Gastrocnemius medialis (tissue), 4 donors: ENCODE data around the gene ZYX.

ENCODE experiments used
- CTCF ChIP-seq, 5 experiments: fragments of 450-650 bp in 3 of 5; fragments of 200-600 bp in 2 of 5; sonication (generic) in 2 of 5; IDR thresholded peaks in 4 of 5; conservative IDR thresholded peaks in 1 of 5; 1 replicate in 4 of 5; 2 replicates in 1 of 5; pipeline ENCODE4 v1.5.1; 2016 to 2019; ENCODE audit warnings: antibody characterized with exemption in 5 of 5, mild to moderate bottlenecking in 3 of 5, moderate library complexity in 3 of 5
- POLR2A ChIP-seq, 2 donors: fragments of 450-650 bp; IDR thresholded peaks; one replicate each; pipeline ENCODE4 v1.6.1; 2017; ENCODE audit warnings: antibody characterized with exemption in 2 of 2, mild to moderate bottlenecking in 2 of 2, moderate library complexity in 2 of 2

DNA sequence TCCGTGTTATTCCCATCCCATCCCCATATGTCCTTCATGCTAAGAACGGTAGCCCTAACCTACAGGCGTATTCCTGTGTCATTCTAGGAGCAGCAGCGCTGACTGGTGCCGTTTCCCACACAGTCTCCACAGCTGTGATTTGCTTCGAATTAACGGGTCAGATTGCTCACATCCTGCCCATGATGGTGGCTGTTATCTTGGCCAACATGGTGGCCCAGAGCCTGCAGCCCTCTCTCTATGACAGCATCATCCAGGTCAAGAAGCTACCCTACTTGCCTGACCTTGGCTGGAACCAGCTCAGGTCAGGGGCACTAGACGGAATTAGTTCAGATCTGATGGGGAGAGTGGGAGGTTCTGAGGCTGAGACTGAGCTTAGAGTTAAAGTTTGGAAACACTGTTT lies 39.3 kb upstream of the ZYX start:
- TF ChIP-seq POLR2A (IDR thresholded peaks at IDR 0.05) (no peak), CTCF (IDR thresholded peaks at IDR 0.05 in 4 of 5, conservative IDR thresholded peaks at IDR 0.05 in 1 of 5) (no peak)
